ENCODE data around the gene ZNF280A.
"Not testable (repeated sequence)": the region's sequence is repeated elsewhere in the genome, so short reads cannot be mapped to it uniquely, and the experiment has no call there.

ZNF280A gene

GRCh38 chr22:22538226-22538989 is 18.3 kb upstream of the ZNF280A start:
- Histone ChIP-seq H3K27me3 (ENCODE audit: control insufficient read depth, insufficient read depth, low read length) (peaks cover 46% of the 10 kb centered on the region), H3K36me3 (ENCODE audit: control insufficient read depth, insufficient read depth, low read length) (no peaks in the 10 kb centered on the region), H3K27ac (ENCODE audit: low read depth, low read length) (no peak overlapping the region), H3K9ac (ENCODE audit: low read depth, low read length) (no peak overlapping the region), H3K4me1 (ENCODE audit: control insufficient read depth, insufficient read depth, low read length) (no peaks in the 10 kb centered on the region), H3K4me3 (ENCODE audit: low read depth, low read length) (no peak overlapping the region), H3K9me3 (ENCODE audit: control insufficient read depth, insufficient read depth, low read length) (no peaks in the 10 kb centered on the region; the same call in 1 of the 2 replicates)

GRCh38 chr22:22536916-22537315 is 16.8 kb upstream of the ZNF280A start:
- Histone ChIP-seq H3K27me3 (ENCODE audit: control insufficient read depth, insufficient read depth, low read length) (peaks cover 39% of the 10 kb centered on the region), H3K9ac (ENCODE audit: low read depth, low read length) (no peak overlapping the region), H3K4me3 (ENCODE audit: low read depth, low read length) (no peak overlapping the region), H3K9me3 (ENCODE audit: control insufficient read depth, insufficient read depth, low read length) (no peaks in the 10 kb centered on the region; the same call in 1 of the 2 replicates), H3K36me3 (ENCODE audit: control insufficient read depth, insufficient read depth, low read length) (no peaks in the 10 kb centered on the region), H3K4me1 (ENCODE audit: control insufficient read depth, insufficient read depth, low read length) (no peaks in the 10 kb centered on the region), H3K27ac (ENCODE audit: low read depth, low read length) (no peak overlapping the region)

GRCh38 chr22:22536515-22536914 is 16.4 kb upstream of the ZNF280A start:
- Histone ChIP-seq H3K9ac (ENCODE audit: low read depth, low read length) (no peak overlapping the region), H3K4me3 (ENCODE audit: low read depth, low read length) (no peak overlapping the region), H3K4me1 (ENCODE audit: control insufficient read depth, insufficient read depth, low read length) (no peaks in the 10 kb centered on the region), H3K9me3 (ENCODE audit: control insufficient read depth, insufficient read depth, low read length) (no peaks in the 10 kb centered on the region; the same call in 1 of the 2 replicates), H3K27me3 (ENCODE audit: control insufficient read depth, insufficient read depth, low read length) (peaks cover 38% of the 10 kb centered on the region), H3K36me3 (ENCODE audit: control insufficient read depth, insufficient read depth, low read length) (no peaks in the 10 kb centered on the region), H3K27ac (ENCODE audit: low read depth, low read length) (no peak overlapping the region)

- Histone ChIP-seq H3K36me3 (ENCODE audit: control insufficient read depth, insufficient read depth, low read length) (no peaks in the 10 kb centered on the region), H3K9me3 (ENCODE audit: control insufficient read depth, insufficient read depth, low read length) (no peaks in the 10 kb centered on the region; the same call in 1 of the 2 replicates), H3K4me3 (ENCODE audit: low read depth, low read length) (no peak overlapping the region), H3K4me1 (ENCODE audit: control insufficient read depth, insufficient read depth, low read length) (no peaks in the 10 kb centered on the region), H3K27me3 (ENCODE audit: control insufficient read depth, insufficient read depth, low read length) (peaks cover 38% of the 10 kb centered on the region), H3K9ac (ENCODE audit: low read depth, low read length) (no peak overlapping the region), H3K27ac (ENCODE audit: low read depth, low read length) (no peak overlapping the region)
Observed at GRCh38 chr22:22535662-22536061, 15.6 kb upstream of the ZNF280A start.

GRCh38 chr22:22534604-22535415 is 14.7 kb upstream of the ZNF280A start:
- Histone ChIP-seq H3K4me3 (ENCODE audit: low read depth, low read length) (no peak overlapping the region), H3K4me1 (ENCODE audit: control insufficient read depth, insufficient read depth, low read length) (no peaks in the 10 kb centered on the region), H3K36me3 (ENCODE audit: control insufficient read depth, insufficient read depth, low read length) (no peaks in the 10 kb centered on the region), H3K9me3 (ENCODE audit: control insufficient read depth, insufficient read depth, low read length) (no peaks in the 10 kb centered on the region), H3K27me3 (ENCODE audit: control insufficient read depth, insufficient read depth, low read length) (peaks cover 35% of the 10 kb centered on the region), H3K9ac (ENCODE audit: low read depth, low read length) (no peak overlapping the region), H3K27ac (ENCODE audit: low read depth, low read length) (no peak overlapping the region)

GRCh38 chr22:22533863-22534262 is 13.8 kb upstream of the ZNF280A start:
- Histone ChIP-seq H3K9ac (ENCODE audit: low read depth, low read length) (no peak overlapping the region), H3K27me3 (ENCODE audit: control insufficient read depth, insufficient read depth, low read length) (peaks cover 32% of the 10 kb centered on the region), H3K4me3 (ENCODE audit: low read depth, low read length) (no peak overlapping the region), H3K36me3 (ENCODE audit: control insufficient read depth, insufficient read depth, low read length) (no peaks in the 10 kb centered on the region), H3K4me1 (ENCODE audit: control insufficient read depth, insufficient read depth, low read length) (no peaks in the 10 kb centered on the region), H3K27ac (ENCODE audit: low read depth, low read length) (no peak overlapping the region), H3K9me3 (ENCODE audit: control insufficient read depth, insufficient read depth, low read length) (no peaks in the 10 kb centered on the region)

GRCh38 chr22:22533417-22533816 is 13.3 kb upstream of the ZNF280A start:
- no peak overlapping the region for H3K9ac ChIP-seq (ENCODE audit: low read depth, low read length)
- H3K36me3 ChIP-seq (ENCODE audit: control insufficient read depth, insufficient read depth, low read length) = no peaks in the 10 kb centered on the region
- peaks cover 29% of the 10 kb centered on the region for H3K27me3 ChIP-seq (ENCODE audit: control insufficient read depth, insufficient read depth, low read length)
- H3K4me1 ChIP-seq (ENCODE audit: control insufficient read depth, insufficient read depth, low read length) = no peaks in the 10 kb centered on the region
- no peak overlapping the region for H3K4me3 ChIP-seq (ENCODE audit: low read depth, low read length)
- no peak overlapping the region for H3K27ac ChIP-seq (ENCODE audit: low read depth, low read length)
- no peaks in the 10 kb centered on the region for H3K9me3 ChIP-seq (ENCODE audit: control insufficient read depth, insufficient read depth, low read length)

- H3K36me3 ChIP-seq (ENCODE audit: control insufficient read depth, insufficient read depth, low read length); H3K27ac ChIP-seq (ENCODE audit: low read depth, low read length); H3K9ac ChIP-seq (ENCODE audit: low read depth, low read length); H3K4me1 ChIP-seq (ENCODE audit: control insufficient read depth, insufficient read depth, low read length); H3K9me3 ChIP-seq (ENCODE audit: control insufficient read depth, insufficient read depth, low read length); H3K4me3 ChIP-seq (ENCODE audit: low read depth, low read length): not testable (repeated sequence)
- H3K27me3 ChIP-seq (ENCODE audit: control insufficient read depth, insufficient read depth, low read length) = peaks cover 29% of the 10 kb centered on the region
Observed at GRCh38 chr22:22532547-22533071, 12.5 kb upstream of the ZNF280A start.

- Histone ChIP-seq H3K9me3 (ENCODE audit: control insufficient read depth, insufficient read depth, low read length) (no peaks in the 10 kb centered on the region), H3K4me1 (ENCODE audit: control insufficient read depth, insufficient read depth, low read length) (no peaks in the 10 kb centered on the region), H3K4me3 (ENCODE audit: low read depth, low read length) (no peak overlapping the region), H3K36me3 (ENCODE audit: control insufficient read depth, insufficient read depth, low read length) (no peaks in the 10 kb centered on the region), H3K27ac (ENCODE audit: low read depth, low read length) (no peak overlapping the region), H3K27me3 (ENCODE audit: control insufficient read depth, insufficient read depth, low read length) (peaks cover 24% of the 10 kb centered on the region), H3K9ac (ENCODE audit: low read depth, low read length) (no peak overlapping the region)
Observed at GRCh38 chr22:22531770-22532546, 11.9 kb upstream of the ZNF280A start.

- Histone ChIP-seq H3K4me3 (ENCODE audit: low read depth, low read length) (no peak overlapping the region), H3K27ac (ENCODE audit: low read depth, low read length) (no peak overlapping the region), H3K36me3 (ENCODE audit: control insufficient read depth, insufficient read depth, low read length) (no peaks in the 10 kb centered on the region), H3K9me3 (ENCODE audit: control insufficient read depth, insufficient read depth, low read length) (no peaks in the 10 kb centered on the region), H3K4me1 (ENCODE audit: control insufficient read depth, insufficient read depth, low read length) (no peaks in the 10 kb centered on the region), H3K9ac (ENCODE audit: low read depth, low read length) (no peak overlapping the region), H3K27me3 (ENCODE audit: control insufficient read depth, insufficient read depth, low read length) (peaks cover 39% of the 10 kb centered on the region)
Observed at GRCh38 chr22:22528780-22529179, 8.7 kb upstream of the ZNF280A start.

Measured in HUES48 (cell line).